DND-41 (cell line): ENCODE results near the gene STAU1.
A peak's percentile ranks its signal among the peaks of the same experiment; 100 is the strongest.
"Not testable (repeated sequence)": the region's sequence is repeated elsewhere in the genome, so short reads cannot be mapped to it uniquely, and the experiment has no call there.

Experiments used
- ATAC-seq: fragments of 200-7000 bp; cut with Tn5 transposase; 3 replicates; pipeline ENCODE4 v1.9.1; 2021; ENCODE audit warnings: low read depth; ENCODE audit not compliant: insufficient read depth
- DNase-seq: peaks from one replicate; pipeline ENCODE4 v3.0.0-alpha.2; 2020
- H2AFZ ChIP-seq: 2 replicates; pipeline ENCODE4 v1.6.0; 2012; ENCODE audit warnings: low read depth, low read length
- H3K27ac ChIP-seq: 2 replicates; pipeline ENCODE4 v1.5.1; 2012; ENCODE audit warnings: low read length, inconsistent platforms
- H3K27me3 ChIP-seq: fragments of 200-600 bp; sonication (generic); 2 replicates; pipeline ENCODE4 v1.6.0; 2012; ENCODE audit warnings: low read length, mild to moderate bottlenecking, inconsistent platforms; ENCODE audit not compliant: insufficient read depth, poor library complexity
- H3K36me3 ChIP-seq: 2 replicates; pipeline ENCODE4 v1.5.1; 2012; ENCODE audit warnings: low read length, inconsistent platforms; ENCODE audit not compliant: insufficient read depth
- H3K4me1 ChIP-seq: 2 replicates; pipeline ENCODE4 v1.5.1; 2012; ENCODE audit warnings: mild to moderate bottlenecking, low read length; ENCODE audit not compliant: insufficient read depth
- H3K4me2 ChIP-seq: 2 replicates; pipeline ENCODE4 v1.6.0; 2012; ENCODE audit warnings: mild to moderate bottlenecking, moderate library complexity, low read length, inconsistent platforms; ENCODE audit not compliant: insufficient read depth
- H3K4me3 ChIP-seq, 2 experiments: fragments of 200-600 bp in 1 of 2; shearing (Covaris generic) in 1 of 2; 2 replicates each; pipeline ENCODE4 v1.5.1; 2012 to 2016; ENCODE audit warnings: inconsistent platforms in 2 of 2, low read length in 2 of 2, mild to moderate bottlenecking in 2 of 2, low read depth in 1 of 2, moderate library complexity in 1 of 2
- H3K79me2 ChIP-seq: 2 replicates; pipeline ENCODE4 v1.6.0; 2012; ENCODE audit warnings: low read length, inconsistent platforms; ENCODE audit not compliant: insufficient read depth
- H3K9ac ChIP-seq: 2 replicates; pipeline ENCODE4 v1.6.0; 2012; ENCODE audit warnings: low read depth, mild to moderate bottlenecking, inconsistent platforms, low read length, moderate library complexity
- H3K9me3 ChIP-seq: 2 replicates; pipeline ENCODE4 v1.5.1; 2012; ENCODE audit warnings: low read length, moderate library complexity, mild to moderate bottlenecking, inconsistent platforms; ENCODE audit not compliant: insufficient read depth, severe bottlenecking
- H4K20me1 ChIP-seq: 2 replicates; pipeline ENCODE4 v1.6.0; 2012; ENCODE audit warnings: low read length; ENCODE audit not compliant: insufficient read depth
- EZH2 ChIP-seq: IDR thresholded peaks from 3 replicates; pipeline ENCODE4 v1.6.1; 2012; ENCODE audit warnings: borderline replicate concordance, low read depth, mild to moderate bottlenecking, moderate library complexity, low read length, inconsistent platforms; ENCODE audit not compliant: severe bottlenecking
- TF ChIP-seq, protein P1 (sequence below): IDR thresholded peaks from 2 replicates; pipeline ENCODE4 v1.5.1; 2012; ENCODE audit warnings: borderline replicate concordance, low read length, moderate library complexity, mild to moderate bottlenecking; ENCODE audit not compliant: poor library complexity, severe bottlenecking; ENCODE audit errors: extremely low read depth

STAU1 gene

DNA sequence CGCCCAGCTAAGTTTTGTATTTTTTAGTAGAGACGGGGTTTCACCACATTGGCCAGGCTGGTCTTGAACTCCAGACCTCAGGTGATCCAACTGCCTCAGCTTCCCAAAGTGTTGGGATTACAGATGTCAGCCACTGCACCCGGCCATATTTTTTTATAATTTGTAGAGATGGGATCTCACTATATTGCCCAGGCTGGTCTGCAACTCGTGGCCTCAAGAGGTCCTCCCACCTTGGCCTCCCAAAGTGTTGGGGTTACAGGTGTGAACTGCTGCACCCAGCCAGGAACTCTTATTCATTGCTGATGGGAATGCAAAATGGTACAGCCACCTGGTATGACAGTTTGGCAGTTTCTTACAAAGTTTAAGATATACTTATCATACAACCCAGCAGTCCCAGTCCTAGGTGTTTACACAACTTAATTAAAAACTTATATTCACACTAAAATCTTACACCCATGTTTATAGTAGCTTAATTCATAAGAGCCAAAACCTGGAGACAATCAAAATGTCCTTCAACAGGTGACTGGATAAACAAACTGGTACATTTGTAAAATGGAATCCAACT, 11.7 kb upstream of the STAU1 start:
- no peak for TF ChIP-seq EZH2
- TF ChIP-seq, protein P1, sequence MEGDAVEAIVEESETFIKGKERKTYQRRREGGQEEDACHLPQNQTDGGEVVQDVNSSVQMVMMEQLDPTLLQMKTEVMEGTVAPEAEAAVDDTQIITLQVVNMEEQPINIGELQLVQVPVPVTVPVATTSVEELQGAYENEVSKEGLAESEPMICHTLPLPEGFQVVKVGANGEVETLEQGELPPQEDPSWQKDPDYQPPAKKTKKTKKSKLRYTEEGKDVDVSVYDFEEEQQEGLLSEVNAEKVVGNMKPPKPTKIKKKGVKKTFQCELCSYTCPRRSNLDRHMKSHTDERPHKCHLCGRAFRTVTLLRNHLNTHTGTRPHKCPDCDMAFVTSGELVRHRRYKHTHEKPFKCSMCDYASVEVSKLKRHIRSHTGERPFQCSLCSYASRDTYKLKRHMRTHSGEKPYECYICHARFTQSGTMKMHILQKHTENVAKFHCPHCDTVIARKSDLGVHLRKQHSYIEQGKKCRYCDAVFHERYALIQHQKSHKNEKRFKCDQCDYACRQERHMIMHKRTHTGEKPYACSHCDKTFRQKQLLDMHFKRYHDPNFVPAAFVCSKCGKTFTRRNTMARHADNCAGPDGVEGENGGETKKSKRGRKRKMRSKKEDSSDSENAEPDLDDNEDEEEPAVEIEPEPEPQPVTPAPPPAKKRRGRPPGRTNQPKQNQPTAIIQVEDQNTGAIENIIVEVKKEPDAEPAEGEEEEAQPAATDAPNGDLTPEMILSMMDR: no peak
- no peak overlapping the region for H3K4me2 ChIP-seq
- no peak for ATAC-seq
- H3K79me2 ChIP-seq: no peaks in the 10 kb centered on the region
- H4K20me1 ChIP-seq: no peaks in the 10 kb centered on the region
- no peak overlapping the region for H3K9ac ChIP-seq
- no peak overlapping the region for H2AFZ ChIP-seq
- no peaks in the 10 kb centered on the region for H3K4me1 ChIP-seq
- H3K36me3 ChIP-seq: no peaks in the 10 kb centered on the region
- DNase-seq: no peak
- H3K27ac ChIP-seq: no peak overlapping the region
- H3K27me3 ChIP-seq: no peaks in the 10 kb centered on the region
- no peaks in the 10 kb centered on the region for H3K9me3 ChIP-seq
- no peak overlapping the region for H3K4me3 ChIP-seq

DNA sequence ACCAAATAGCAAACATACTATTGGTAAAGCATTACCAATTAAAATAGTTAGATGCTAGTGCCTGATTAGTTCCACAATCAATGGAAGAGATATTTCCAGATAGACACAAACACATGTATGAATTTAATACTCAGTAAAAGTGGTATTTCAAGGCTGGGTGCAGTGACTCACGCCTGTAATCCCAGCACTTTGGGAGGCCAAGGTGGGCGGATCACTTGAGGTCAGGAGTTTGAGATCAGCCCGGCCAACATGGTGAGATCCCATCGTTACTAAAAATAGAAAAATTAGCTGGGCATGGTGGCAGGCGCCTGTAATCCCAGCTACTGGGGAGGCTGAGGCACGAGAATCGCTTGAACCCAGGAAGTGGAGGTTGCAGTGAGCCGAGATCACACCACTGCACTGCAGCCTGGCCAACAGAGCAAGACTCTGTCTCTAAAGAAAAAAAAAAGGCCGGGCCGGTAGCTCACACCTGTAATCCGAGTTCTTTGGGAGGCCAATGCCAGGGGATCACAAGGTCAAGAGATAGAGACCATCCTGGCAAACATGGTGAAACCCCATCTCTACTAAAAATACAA, 4.9 kb upstream of the STAU1 start:
- H3K79me2 ChIP-seq, ATAC-seq, H3K4me1 ChIP-seq, H3K36me3 ChIP-seq, H3K27me3 ChIP-seq, H3K9me3 ChIP-seq, DNase-seq, H3K4me2 ChIP-seq, H3K4me3 ChIP-seq, H3K9ac ChIP-seq, H2AFZ ChIP-seq, H4K20me1 ChIP-seq, H3K27ac ChIP-seq: not testable (repeated sequence)

DNA sequence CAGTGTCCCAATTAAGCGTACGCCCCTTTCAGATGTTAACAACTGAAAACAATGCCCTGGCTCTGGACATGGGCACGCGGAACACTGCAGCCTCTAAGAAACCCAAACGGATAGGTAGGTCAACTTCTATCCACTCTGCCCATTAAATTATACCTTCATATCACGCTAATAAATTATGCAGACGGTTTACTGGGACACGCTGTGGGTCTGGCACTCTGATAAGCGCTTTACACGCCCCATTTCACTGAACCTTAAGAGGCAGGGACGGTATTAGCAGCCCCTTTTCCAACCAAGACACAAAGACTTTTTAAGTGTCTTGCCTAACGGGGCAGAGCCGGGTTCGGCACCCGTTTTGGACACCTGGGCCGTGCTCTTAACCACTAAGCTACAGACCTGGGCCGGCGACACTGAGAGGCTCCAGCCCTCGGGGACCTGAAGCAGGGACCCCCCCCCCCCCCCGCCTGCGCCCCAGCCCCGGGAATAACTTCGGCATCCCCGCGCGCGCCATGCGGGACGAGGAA, 744 bp downstream of the STAU1 start:
- Histone ChIP-seq H3K27ac (peak overlapping the region; percentile 82), H3K9me3 (no peaks in the 10 kb centered on the region), H3K9ac (peak overlapping the region; percentile 88), H3K4me3 (peak overlapping the region; percentile 44 to 82), H2AFZ (peak overlapping the region; percentile 82), H3K79me2 (peaks cover 56% of the 10 kb centered on the region), H3K27me3 (no peaks in the 10 kb centered on the region), H3K4me2 (peak overlapping the region; percentile 95), H4K20me1 (peaks cover 44% of the 10 kb centered on the region), H3K4me1 (peaks cover 42% of the 10 kb centered on the region), H3K36me3 (peaks cover 10% of the 10 kb centered on the region)
- TF ChIP-seq, protein P1: no peak
- no peak for TF ChIP-seq EZH2
- DNase-seq: no peak
- peak; percentile 10; the same call in 1 of the 3 replicates for ATAC-seq

DNA sequence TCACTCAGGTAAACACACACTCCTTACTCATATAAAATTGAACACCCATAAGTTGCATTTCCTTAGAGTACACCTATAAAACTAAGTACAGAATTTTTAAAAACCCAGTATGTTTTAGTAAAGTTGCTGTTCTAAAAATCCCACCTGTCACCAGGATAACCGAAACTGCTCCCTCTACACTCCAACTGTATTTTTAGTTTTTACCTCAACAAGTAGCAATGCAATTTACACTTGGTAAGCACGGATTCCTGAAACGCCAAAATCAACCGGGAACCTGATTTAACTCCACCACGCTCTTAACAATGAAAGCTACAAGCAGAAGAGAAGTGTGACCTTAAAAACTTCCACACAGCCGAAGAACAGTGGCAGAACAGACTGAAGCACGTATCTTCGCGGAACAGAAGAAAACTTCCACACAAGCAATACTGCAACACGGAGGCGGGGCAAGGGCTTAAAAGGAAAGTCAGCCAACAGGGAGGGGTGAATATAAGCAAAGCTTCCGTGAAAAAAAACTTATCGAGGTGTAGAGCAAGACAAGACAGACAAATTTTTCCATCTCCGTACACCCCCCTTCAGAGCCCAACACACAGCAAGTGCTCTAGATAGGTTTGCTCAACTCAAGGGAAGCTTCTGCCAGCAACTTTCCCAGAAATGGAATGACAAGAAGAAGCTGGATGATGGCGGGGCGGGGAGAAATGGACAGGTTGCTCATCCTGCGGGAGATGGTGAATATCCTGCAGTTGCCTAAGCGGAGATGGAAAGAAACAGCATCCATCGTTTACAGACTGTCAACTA, 1.4 kb downstream of the STAU1 start:
- peaks cover 63% of the 10 kb centered on the region for H3K79me2 ChIP-seq
- peak overlapping the region; percentile 95 for H3K4me2 ChIP-seq
- no peak for TF ChIP-seq EZH2
- TF ChIP-seq, protein P1: no peak
- H3K4me3 ChIP-seq: peak overlapping the region; percentile 44 to 82
- H2AFZ ChIP-seq: peak overlapping the region; percentile 44
- DNase-seq: peak; percentile 70
- H3K9ac ChIP-seq: peak overlapping the region; percentile 88
- H3K27me3 ChIP-seq: no peaks in the 10 kb centered on the region
- peak overlapping the region; percentile 82 for H3K27ac ChIP-seq
- peaks cover 10% of the 10 kb centered on the region for H3K36me3 ChIP-seq
- H3K9me3 ChIP-seq: no peaks in the 10 kb centered on the region
- peak; percentile 25 for ATAC-seq
- peaks cover 45% of the 10 kb centered on the region for H3K4me1 ChIP-seq
- H4K20me1 ChIP-seq: peaks cover 51% of the 10 kb centered on the region
